Fibroblast of pulmonary artery (primary cell): Measurements from ENCODE around the gene ANXA3.
"Not testable (repeated sequence)": the region's sequence is repeated elsewhere in the genome, so short reads cannot be mapped to it uniquely, and the experiment has no call there.

Source experiments
- DNase-seq: peaks from one replicate; pipeline ENCODE4 v3.0.0-alpha.2; 2010; ENCODE audit warnings: low read depth
- H3K4me3 ChIP-seq: replicated peaks from 2 replicates; pipeline ENCODE4 v1.5.1; 2011; ENCODE audit warnings: low read depth, mild to moderate bottlenecking, control low read depth, low read length, moderate library complexity
- TF ChIP-seq, protein P1 (sequence below): IDR thresholded peaks from 2 replicates; pipeline ENCODE4 v1.5.1; 2011; ENCODE audit warnings: mild to moderate bottlenecking, control low read depth, low read length, inconsistent platforms; ENCODE audit errors: missing control alignments

Gene ANXA3

DNA sequence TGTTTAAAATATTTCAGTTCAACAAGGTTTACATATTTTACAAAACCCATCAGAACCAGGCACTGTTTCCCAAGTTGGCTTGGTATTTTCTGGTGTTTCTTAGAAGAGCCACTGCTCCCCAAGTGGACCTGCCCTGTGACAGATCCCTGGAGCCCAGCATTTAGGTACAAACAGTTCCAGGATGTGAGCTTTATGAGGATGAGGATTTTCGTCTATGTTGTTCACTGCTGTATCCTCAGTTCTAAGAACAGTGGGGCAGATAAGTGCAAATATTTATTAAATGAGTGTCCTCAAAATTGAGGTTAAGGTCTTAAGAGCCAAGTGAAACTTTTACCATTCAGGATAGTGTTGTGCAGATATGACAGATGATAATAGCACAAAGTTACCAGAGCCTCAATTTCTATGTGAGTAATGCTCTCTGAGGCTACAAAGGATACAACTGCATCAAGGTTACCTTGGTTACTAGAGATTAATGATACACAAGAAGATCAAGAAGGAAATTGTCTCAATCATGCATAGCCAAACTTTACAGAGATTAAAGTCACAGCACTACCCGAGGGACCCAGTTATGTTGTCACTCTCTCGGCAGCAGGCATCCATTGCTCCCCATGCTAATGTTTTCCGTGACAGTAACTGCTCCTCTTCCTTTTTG is 37.5 kb downstream of the ANXA3 start:
- no peak overlapping the region for H3K4me3 ChIP-seq
- DNase-seq: no peak
- TF ChIP-seq, protein P1, sequence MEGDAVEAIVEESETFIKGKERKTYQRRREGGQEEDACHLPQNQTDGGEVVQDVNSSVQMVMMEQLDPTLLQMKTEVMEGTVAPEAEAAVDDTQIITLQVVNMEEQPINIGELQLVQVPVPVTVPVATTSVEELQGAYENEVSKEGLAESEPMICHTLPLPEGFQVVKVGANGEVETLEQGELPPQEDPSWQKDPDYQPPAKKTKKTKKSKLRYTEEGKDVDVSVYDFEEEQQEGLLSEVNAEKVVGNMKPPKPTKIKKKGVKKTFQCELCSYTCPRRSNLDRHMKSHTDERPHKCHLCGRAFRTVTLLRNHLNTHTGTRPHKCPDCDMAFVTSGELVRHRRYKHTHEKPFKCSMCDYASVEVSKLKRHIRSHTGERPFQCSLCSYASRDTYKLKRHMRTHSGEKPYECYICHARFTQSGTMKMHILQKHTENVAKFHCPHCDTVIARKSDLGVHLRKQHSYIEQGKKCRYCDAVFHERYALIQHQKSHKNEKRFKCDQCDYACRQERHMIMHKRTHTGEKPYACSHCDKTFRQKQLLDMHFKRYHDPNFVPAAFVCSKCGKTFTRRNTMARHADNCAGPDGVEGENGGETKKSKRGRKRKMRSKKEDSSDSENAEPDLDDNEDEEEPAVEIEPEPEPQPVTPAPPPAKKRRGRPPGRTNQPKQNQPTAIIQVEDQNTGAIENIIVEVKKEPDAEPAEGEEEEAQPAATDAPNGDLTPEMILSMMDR: no peak

DNA sequence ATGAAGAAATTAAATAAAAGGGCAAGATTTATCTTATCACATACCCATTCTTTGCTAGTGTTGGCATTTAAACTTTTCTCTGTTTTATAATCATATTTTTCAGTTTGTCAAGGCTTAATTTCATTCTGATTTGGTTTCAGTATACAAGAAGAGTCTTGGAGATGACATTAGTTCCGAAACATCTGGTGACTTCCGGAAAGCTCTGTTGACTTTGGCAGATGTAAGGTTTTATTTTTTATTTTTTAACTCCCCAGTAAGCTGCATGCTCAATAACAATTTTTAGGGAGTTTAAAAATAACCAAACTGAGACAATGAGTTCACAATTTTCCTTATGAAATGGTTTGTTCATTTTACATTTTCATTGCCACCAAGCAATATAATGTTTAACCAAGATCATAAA is 39.8 kb downstream of the ANXA3 start:
- peak; percentile 25 for DNase-seq
- TF ChIP-seq, protein P1: no peak
- no peak overlapping the region for H3K4me3 ChIP-seq

DNA sequence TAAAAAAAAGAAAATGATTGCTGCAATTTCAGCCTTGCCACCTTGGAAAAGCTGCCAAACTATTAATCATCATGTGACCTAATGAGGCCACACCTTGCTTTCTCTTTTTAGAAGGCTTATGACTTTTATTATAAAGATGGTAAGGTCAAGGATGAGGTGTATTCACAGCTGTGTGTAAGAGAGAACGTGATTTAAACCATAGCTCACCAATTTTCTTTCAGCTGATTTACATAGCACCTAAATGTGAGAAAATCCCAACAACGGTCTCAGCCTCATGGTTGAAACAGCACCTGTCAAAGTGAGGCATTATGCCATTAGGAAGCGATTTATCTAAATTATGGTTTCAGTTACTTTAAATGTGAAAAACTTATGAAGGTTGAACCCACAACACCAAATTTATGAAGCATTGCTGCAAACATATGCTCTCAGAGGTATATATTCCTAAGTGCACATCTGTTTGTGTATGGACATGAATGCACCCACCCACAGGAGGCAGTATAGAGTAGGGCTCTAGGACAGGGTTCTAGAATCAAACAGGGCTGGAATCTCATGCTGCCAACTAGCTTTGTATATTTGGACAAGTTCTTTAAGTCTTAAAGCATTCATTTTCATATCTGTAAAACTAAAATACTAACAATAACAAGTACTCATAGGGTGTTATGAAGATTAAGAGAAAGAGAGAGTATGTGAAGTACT is 40.7 kb downstream of the ANXA3 start:
- TF ChIP-seq, protein P1: peak; percentile 18
- H3K4me3 ChIP-seq: no peak overlapping the region
- DNase-seq: no peak

DNA sequence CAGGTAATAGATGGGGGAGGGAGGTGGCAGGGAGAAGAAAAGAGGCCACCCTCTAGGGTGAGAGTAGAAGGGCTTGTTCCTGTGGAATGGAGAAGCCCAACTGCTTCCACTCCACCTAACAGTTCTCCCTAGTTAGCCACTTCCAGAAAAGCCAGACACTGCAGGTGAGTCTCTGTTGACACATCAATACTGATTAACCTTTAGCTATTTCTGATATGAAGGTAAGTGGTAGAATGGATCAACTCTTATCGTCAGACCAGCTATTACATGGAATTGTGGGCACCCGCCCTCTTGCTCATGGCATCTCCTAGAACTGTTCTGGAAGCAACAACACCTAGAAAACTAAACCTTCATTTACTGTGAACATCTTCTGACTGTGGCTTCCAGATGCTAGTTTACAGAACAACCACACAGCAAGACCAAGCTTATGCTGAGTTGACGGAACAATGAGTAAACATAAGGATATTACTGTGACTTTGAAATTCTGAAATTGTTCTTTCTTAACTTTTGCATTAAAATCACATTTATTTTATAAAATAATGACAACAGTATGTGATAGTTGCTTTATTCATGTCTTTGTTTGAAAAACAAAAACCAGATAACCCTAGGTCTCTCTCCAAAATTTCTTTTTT is 44.7 kb downstream of the ANXA3 start:
- TF ChIP-seq, protein P1: no peak
- no peak for DNase-seq
- H3K4me3 ChIP-seq: no peak overlapping the region

DNA sequence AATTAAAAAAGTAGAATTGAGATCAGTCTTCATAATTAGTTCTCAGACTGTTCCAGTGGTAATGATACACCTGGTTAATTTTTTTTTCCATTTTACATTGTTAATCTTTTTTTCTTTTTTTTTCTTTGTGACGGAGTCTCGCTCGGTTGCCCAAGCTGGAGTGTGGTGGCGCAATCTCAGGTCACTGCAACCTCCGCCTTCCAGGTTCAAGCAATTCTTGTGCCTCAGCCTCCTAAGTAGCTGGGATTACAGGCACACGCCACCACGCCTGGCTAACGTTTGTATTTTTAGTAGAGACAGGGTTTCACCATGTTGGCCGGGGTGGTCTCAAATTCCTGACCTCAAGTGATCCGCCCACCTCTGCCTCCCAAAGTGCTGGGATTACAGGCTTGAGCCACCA is 46.9 kb downstream of the ANXA3 start:
- not testable (repeated sequence) for H3K4me3 ChIP-seq, DNase-seq

DNA sequence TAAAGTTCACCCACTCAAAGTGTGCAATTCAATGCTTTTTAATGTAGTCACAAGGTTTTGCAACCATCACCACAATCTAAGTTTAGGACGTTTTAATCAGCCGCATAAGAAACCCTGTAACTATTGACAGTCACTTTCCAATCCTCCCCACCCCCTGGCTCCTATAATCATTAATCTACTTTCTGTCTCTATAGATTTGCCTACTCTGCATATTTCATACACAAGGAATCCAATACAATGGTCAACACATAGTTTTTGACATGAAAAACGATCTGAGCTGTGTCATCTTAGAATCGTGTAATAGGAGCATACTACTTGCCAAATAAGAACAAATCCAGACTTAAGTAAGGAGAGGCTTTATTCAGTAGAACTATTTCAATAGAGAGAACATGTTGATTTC is 47.6 kb downstream of the ANXA3 start:
- TF ChIP-seq, protein P1: no peak
- no peak for DNase-seq

DNA sequence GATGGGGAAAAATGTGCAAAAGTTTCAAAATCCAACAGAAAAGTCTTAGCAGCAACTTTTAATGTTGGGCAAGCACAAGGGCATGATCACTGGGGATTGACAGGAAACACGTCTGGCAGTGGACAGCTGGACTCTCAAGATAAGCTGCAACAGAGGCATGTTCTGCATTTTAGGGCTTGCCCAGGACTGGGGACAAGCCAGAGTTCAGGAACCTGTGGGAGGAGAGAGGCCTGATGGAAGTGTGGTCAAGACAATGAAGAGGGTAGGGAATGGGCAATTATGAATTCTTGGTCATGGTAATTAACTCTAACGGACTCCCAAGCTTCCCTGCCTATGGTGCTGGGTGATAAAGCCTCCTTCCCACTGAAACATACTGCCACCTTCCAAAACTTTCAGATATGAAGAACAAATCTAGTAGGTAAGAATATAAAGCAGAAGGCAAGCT is 48.4 kb downstream of the ANXA3 start:
- DNase-seq: peak; percentile 55
- no peak overlapping the region for H3K4me3 ChIP-seq
- TF ChIP-seq, protein P1: no peak

More for the DNA sequence above, 47.6 kb downstream of the ANXA3 start:
- H3K4me3 ChIP-seq: no peak overlapping the region
